B cell (primary cell): Measurements from ENCODE around the gene SNAP29. TPM values are rescaled to one million over a fixed set of nuclear protein-coding genes. Genes with fewer than 3 reads are reported as not detected.

Source experiments
- ATAC-seq: fragments of 200-7000 bp; cut with Tn5 transposase; one replicate; pipeline ENCODE4 v1.10.0; 2021; ENCODE audit warnings: low read depth, mild to moderate bottlenecking, moderate number of reproducible peaks, moderate library complexity
- CTCF ChIA-PET: fragments of 350-600 bp; sonication (Branson Sonifier 250); formaldehyde crosslinking; loops from one replicate; lab custom pipeline; 2021; ENCODE audit warnings: antibody characterized with exemption, inconsistent platforms; lab: Charles Lee
- POLR2A ChIA-PET: fragments of 350-600 bp; sonication (Branson Sonifier 250); formaldehyde crosslinking; loops from one replicate; lab custom pipeline; 2021; ENCODE audit warnings: antibody characterized with exemption; lab: Charles Lee
- DNase-seq: peaks from one replicate; pipeline ENCODE4 v3.0.0; 2013
- H2AFZ ChIP-seq: 2 replicates; pipeline ENCODE4 v1.6.1; 2012; ENCODE audit warnings: mild to moderate bottlenecking, low read depth, low read length; ENCODE audit not compliant: insufficient read depth, poor library complexity, severe bottlenecking
- H3K27ac ChIP-seq, 2 donors: 1 replicate in 1 of 2; 2 replicates in 1 of 2; pipeline ENCODE4 v1.5.1; 2012 to 2013; ENCODE audit warnings: low read length in 2 of 2, mild to moderate bottlenecking in 2 of 2, moderate library complexity in 1 of 2
- H3K27me3 ChIP-seq, 4 experiments: fragments of 200-600 bp in 1 of 4; sonication (generic) in 1 of 4; replicated peaks in 1 of 4; 1 replicate in 2 of 4; 2 replicates in 2 of 4; pipeline versions ENCODE4 v1.6.1 to v1.7.0; 2013 to 2016; ENCODE audit warnings: low read length in 3 of 4, mild to moderate bottlenecking in 2 of 4, mixed read lengths in 1 of 4, moderate library complexity in 1 of 4; ENCODE audit not compliant: insufficient read depth in 4 of 4, control insufficient read depth in 3 of 4; ENCODE audit errors: control extremely low read depth in 1 of 4
- H3K36me3 ChIP-seq, 2 experiments: replicated peaks in 1 of 2; 1 replicate in 1 of 2; 2 replicates in 1 of 2; pipeline versions ENCODE4 v1.6.1 to v1.7.1; 2013; ENCODE audit warnings: low read length in 1 of 2; ENCODE audit not compliant: insufficient read depth in 2 of 2, control insufficient read depth in 1 of 2; ENCODE audit errors: control extremely low read depth in 1 of 2, extremely low read depth in 1 of 2
- H3K4me1 ChIP-seq, 2 donors: fragments of 200-600 bp in 1 of 2; sonication (generic) in 1 of 2; 1 replicate in 1 of 2; 2 replicates in 1 of 2; pipeline versions ENCODE4 v1.5.1 to v1.6.1; 2013 to 2017; ENCODE audit warnings: low read length in 2 of 2; ENCODE audit not compliant: control insufficient read depth in 2 of 2, insufficient read depth in 2 of 2
- H3K4me2 ChIP-seq: replicated peaks from 2 replicates; pipeline ENCODE3; 2012; ENCODE audit warnings: mild to moderate bottlenecking, low read depth, low read length; ENCODE audit not compliant: poor library complexity, severe bottlenecking
- H3K4me3 ChIP-seq, 5 experiments: fragments of 200-600 bp in 1 of 5; sonication (generic) in 1 of 5; 1 replicate in 3 of 5; 2 replicates in 2 of 5; pipeline versions ENCODE4 v1.5.1 to v1.7.0; 2011 to 2016; ENCODE audit warnings: low read length in 4 of 5, mild to moderate bottlenecking in 4 of 5, low read depth in 2 of 5, control low read depth in 1 of 5, moderate library complexity in 1 of 5; ENCODE audit not compliant: insufficient read depth in 1 of 5; ENCODE audit errors: control extremely low read depth in 1 of 5, extremely low read depth in 1 of 5
- H3K79me2 ChIP-seq: fragments of 200-600 bp; sonication (generic); one replicate; pipeline ENCODE4 v1.6.0; 2016; ENCODE audit warnings: low read length; ENCODE audit not compliant: control insufficient read depth, insufficient read depth
- H3K9ac ChIP-seq: fragments of 200-600 bp; sonication (generic); 2 replicates; pipeline ENCODE4 v1.6.1; 2017; ENCODE audit warnings: mild to moderate bottlenecking, low read length, moderate library complexity
- H3K9me3 ChIP-seq, 3 donors: one replicate each; pipeline versions ENCODE4 v1.6.1 to v1.7.1; 2013; ENCODE audit warnings: low read length in 2 of 3; ENCODE audit not compliant: control insufficient read depth in 2 of 3, insufficient read depth in 1 of 3; ENCODE audit errors: control extremely low read depth in 1 of 3
- H4K20me1 ChIP-seq: 2 replicates; pipeline ENCODE4 v1.6.0; 2012; ENCODE audit warnings: mild to moderate bottlenecking, low read length; ENCODE audit not compliant: insufficient read depth, control insufficient read depth, poor library complexity, severe bottlenecking
- H3K27ac Mint-ChIP-seq: one replicate; pipeline ENCODE4 v1.8.0; 2021; ENCODE audit warnings: mixed read lengths
- H3K27me3 Mint-ChIP-seq: one replicate; pipeline ENCODE4 v1.8.0; 2021; ENCODE audit warnings: mixed read lengths
- H3K4me1 Mint-ChIP-seq: one replicate; pipeline ENCODE4 v1.8.0; 2021; ENCODE audit warnings: mixed read lengths
- H3K4me3 Mint-ChIP-seq: one replicate; pipeline ENCODE4 v1.8.0; 2021; ENCODE audit warnings: mixed read lengths
- H3K9me3 Mint-ChIP-seq: one replicate; pipeline ENCODE4 v1.8.0; 2022; ENCODE audit warnings: mixed read lengths; ENCODE audit not compliant: insufficient read depth
- EZH2 ChIP-seq: IDR thresholded peaks from 2 replicates; pipeline ENCODE4 v1.6.1; 2012; ENCODE audit warnings: borderline replicate concordance, low read depth, mild to moderate bottlenecking, moderate library complexity, low read length; ENCODE audit not compliant: insufficient read depth, poor library complexity, severe bottlenecking
- whole genome bisulfite sequencing: methylation state at CpG from one replicate; pipeline ENCODE4 v1.1.5; 2013; ENCODE audit warnings: missing lambda C conversion rate; ENCODE audit not compliant: insufficient coverage; 5-methylcytosine and 5-hydroxymethylcytosine counted together
- intact Hi-C: fragments of 100-400 bp; cut with micrococcal nuclease; formaldehyde crosslinking; loops from one replicate; pipeline ENCODE4 v1.10.0; 2022
- polyA plus RNA-seq: library from polyadenylated mRNA; depleted of rRNA; stranded (reverse); fragments of >200 nt; gene quantifications from 2 replicates; pipeline ENCODE4 v1.2.3, GENCODE V29; 2012
- total RNA-seq, 2 donors: library from RNA; stranded (reverse); fragments of 120-200 nt in 1 of 2; gene quantifications; 1 replicate in 1 of 2; 2 replicates in 1 of 2; pipeline versions ENCODE4 v1.2.3 to v1.2.4, GENCODE V29; 2013 to 2022
- TF ChIP-seq, protein P1 (sequence below): fragments of 200-600 bp; IDR thresholded peaks from one replicate; pipeline ENCODE4 v1.8.0; 2022; ENCODE audit warnings: antibody characterized with exemption, mild to moderate bottlenecking

The SNAP29 gene
- total and polyA plus RNA-seq, 2 donors (not counting 1 experiment from before 2014, with no cell fraction given), result 13.4 to 17.4 TPM

DNA sequence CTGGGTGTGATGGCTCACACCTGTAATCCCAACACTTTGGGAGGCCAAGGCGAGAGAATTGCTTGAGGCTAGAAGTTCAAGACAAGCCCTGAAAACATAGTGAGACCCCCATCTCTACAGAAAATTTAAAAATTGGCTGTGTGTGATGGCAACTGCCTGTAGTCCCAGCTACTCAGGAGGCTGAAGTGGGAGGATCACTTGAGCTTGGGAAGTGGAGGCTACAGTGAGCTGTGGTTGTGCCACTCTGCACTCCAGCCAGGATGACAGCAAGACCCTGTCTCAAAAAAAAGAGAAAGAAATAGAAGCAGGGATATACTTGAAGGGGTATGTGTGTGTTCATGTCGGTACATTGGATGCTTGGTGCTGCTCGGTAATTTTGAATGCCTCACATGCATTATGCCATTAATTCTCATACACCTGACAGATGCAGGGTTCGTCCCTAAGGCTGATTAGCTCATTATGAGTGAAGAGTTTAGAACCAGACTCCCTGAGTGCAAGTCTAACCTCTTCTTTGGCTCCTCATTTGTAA lies 72.4 kb downstream of the SNAP29 start:
- Histone ChIP-seq H3K9me3 (no peaks in the 10 kb centered on the region), H3K4me2 (no peak overlapping the region), H3K27me3 (no peaks in the 10 kb centered on the region), H2AFZ (no peak overlapping the region), H3K4me3 (no peak overlapping the region), H3K36me3 (peaks cover 8 to 24% of the 10 kb centered on the region in 2 experiments), H3K27ac (no peak overlapping the region), H4K20me1 (peaks cover 80% of the 10 kb centered on the region), H3K79me2 (peaks cover 96% of the 10 kb centered on the region), H3K9ac (no peak overlapping the region), H3K4me1 (peaks cover 17 to 19% of the 10 kb centered on the region in 2 donors)
- no CpG with 5 or more reads among the region's 4 CpGs for WGBS
- ATAC-seq (no peak), DNase-seq (no peak)
- Mint-ChIP-seq H3K4me1 (peaks cover 46% of the 10 kb centered on the region), H3K9me3 (no peaks in the 10 kb centered on the region), H3K27ac (no peak overlapping the region), H3K4me3 (no peak overlapping the region), H3K27me3 (no peaks in the 10 kb centered on the region)
- ChIA-PET POLR2A (no interaction called here), CTCF (interaction anchor here (1.5 kb wide), 1 partner anchor 14 kb away, joined by 5 read pairs; no protein-coding TSS in a partner anchor)
- TF ChIP-seq, protein P1, sequence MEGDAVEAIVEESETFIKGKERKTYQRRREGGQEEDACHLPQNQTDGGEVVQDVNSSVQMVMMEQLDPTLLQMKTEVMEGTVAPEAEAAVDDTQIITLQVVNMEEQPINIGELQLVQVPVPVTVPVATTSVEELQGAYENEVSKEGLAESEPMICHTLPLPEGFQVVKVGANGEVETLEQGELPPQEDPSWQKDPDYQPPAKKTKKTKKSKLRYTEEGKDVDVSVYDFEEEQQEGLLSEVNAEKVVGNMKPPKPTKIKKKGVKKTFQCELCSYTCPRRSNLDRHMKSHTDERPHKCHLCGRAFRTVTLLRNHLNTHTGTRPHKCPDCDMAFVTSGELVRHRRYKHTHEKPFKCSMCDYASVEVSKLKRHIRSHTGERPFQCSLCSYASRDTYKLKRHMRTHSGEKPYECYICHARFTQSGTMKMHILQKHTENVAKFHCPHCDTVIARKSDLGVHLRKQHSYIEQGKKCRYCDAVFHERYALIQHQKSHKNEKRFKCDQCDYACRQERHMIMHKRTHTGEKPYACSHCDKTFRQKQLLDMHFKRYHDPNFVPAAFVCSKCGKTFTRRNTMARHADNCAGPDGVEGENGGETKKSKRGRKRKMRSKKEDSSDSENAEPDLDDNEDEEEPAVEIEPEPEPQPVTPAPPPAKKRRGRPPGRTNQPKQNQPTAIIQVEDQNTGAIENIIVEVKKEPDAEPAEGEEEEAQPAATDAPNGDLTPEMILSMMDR, result no peak
- no peak for TF ChIP-seq EZH2
- intact Hi-C loops, result no loop called here

DNA sequence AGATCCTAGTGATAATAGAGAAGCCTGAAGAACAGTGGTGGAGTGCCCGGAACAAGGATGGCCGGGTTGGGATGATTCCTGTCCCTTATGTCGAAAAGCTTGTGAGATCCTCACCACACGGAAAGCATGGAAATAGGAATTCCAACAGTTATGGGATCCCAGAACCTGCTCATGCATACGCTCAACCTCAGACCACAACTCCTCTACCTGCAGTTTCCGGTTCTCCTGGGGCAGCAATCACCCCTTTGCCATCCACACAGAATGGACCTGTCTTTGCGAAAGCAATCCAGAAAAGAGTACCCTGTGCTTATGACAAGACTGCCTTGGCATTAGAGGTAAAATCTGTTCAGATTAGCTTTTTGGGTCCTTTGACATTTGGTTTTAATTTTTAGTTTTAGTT lies 75.1 kb downstream of the SNAP29 start:
- peaks cover 55% of the 10 kb centered on the region for H3K4me1 Mint-ChIP-seq
- peak overlapping the region; percentile 37 for H3K27ac Mint-ChIP-seq

More for the DNA sequence above, 75.1 kb downstream of the SNAP29 start:
- POLR2A ChIA-PET, result no interaction called here
- Histone ChIP-seq H4K20me1 (peaks cover 79% of the 10 kb centered on the region), H2AFZ (no peak overlapping the region), H3K27me3 (no peaks in the 10 kb centered on the region), H3K4me1 (peaks cover 12 to 15% of the 10 kb centered on the region in 2 donors), H3K4me3 (no peak overlapping the region), H3K4me2 (no peak overlapping the region), H3K79me2 (peaks cover 96% of the 10 kb centered on the region), H3K9me3 (no peaks in the 10 kb centered on the region), H3K36me3 (peaks cover 9 to 39% of the 10 kb centered on the region in 2 experiments), H3K27ac (no peak overlapping the region), H3K9ac (no peak overlapping the region)
- DNase-seq (no peak), ATAC-seq (no peak)
- 99% methylated on average over 6 of the region's 7 CpGs for WGBS
- no peak overlapping the region for H3K4me3 Mint-ChIP-seq
- intact Hi-C loops, result no loop called here
- H3K27me3 Mint-ChIP-seq, result no peaks in the 10 kb centered on the region
- no peaks in the 10 kb centered on the region for H3K9me3 Mint-ChIP-seq
- CTCF ChIA-PET, result interaction anchor here (1.0 kb wide), 1 partner anchor 18 kb away, joined by 3 read pairs; no protein-coding TSS in a partner anchor
- TF ChIP-seq, protein P1, result no peak
- no peak for TF ChIP-seq EZH2
